ENCODE measurements around the gene GADD45B.

The GADD45B gene

GRCh38 chr19:2476451-2477140 lies 669 bp downstream of the GADD45B start:
- DNase-seq (ENCODE audit: low spot score) = peak; percentile 62

DNA sequence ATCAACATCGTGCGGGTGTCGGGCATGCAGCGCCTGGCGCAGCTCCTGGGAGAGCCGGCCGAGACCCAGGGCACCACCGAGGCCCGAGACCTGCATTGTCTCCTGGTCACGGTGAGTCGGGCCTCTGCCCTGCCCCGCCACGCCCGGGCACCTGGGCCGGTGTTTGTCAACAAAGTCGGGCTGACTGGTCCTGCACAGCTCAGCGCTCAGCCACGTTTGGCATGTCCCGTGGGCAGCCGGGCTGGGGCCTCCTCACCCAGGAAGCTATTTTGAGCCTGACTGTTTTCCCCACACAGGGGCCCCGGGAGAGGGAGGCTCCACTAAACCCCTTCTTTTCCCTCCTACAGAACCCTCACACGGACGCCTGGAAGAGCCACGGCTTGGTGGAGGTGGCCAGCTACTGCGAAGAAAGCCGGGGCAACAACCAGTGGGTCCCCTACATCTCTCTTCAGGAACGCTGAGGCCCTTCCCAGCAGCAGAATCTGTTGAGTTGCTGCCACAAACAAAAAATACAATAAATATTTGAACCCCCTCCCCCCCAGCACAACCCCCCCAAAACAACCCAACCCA lies 1.3 kb downstream of the GADD45B start:
- TF ChIP-seq, protein P1, sequence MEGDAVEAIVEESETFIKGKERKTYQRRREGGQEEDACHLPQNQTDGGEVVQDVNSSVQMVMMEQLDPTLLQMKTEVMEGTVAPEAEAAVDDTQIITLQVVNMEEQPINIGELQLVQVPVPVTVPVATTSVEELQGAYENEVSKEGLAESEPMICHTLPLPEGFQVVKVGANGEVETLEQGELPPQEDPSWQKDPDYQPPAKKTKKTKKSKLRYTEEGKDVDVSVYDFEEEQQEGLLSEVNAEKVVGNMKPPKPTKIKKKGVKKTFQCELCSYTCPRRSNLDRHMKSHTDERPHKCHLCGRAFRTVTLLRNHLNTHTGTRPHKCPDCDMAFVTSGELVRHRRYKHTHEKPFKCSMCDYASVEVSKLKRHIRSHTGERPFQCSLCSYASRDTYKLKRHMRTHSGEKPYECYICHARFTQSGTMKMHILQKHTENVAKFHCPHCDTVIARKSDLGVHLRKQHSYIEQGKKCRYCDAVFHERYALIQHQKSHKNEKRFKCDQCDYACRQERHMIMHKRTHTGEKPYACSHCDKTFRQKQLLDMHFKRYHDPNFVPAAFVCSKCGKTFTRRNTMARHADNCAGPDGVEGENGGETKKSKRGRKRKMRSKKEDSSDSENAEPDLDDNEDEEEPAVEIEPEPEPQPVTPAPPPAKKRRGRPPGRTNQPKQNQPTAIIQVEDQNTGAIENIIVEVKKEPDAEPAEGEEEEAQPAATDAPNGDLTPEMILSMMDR (IDR thresholded peaks at IDR 0.05; ENCODE audit: extremely low read depth, missing control alignments) = no peak
- DNase-seq (ENCODE audit: low spot score) = no peak

More at GRCh38 chr19:2476451-2477140, 669 bp downstream of the GADD45B start:
- TF ChIP-seq, protein P1 (IDR thresholded peaks at IDR 0.05; ENCODE audit: extremely low read depth, missing control alignments) = no peak

GRCh38 chr19:2477732-2478191 lies 1.8 kb downstream of the GADD45B start:
- DNase-seq (ENCODE audit: low spot score) = peak; percentile 69
- TF ChIP-seq, protein P1 (IDR thresholded peaks at IDR 0.05; ENCODE audit: extremely low read depth, missing control alignments) = peak; percentile 3

DNA sequence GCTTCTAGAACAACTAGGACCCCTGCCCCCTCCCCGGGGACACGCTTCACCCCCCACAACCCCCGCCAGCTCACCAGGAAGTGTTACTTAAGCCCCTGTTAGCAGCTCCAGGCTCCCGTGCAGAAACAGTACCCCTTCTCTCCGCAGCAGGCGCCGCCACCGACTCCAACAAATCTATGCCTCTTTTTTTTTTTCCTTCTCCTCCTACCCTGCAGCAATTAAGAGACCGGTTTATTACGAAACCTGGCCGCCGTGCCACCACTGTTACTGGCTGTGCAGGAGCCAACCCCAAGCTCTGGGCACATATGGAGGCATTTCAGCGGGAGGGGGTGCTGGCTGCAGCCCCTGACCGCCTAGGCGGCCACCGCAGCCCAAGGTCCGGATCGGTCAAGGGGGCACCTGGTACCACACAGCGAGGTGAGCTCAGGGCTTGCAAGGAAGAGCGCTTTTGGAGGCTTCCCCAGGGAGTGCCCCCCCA lies 2.4 kb downstream of the GADD45B start:
- DNase-seq (ENCODE audit: low spot score) = no peak
- TF ChIP-seq, protein P1 (IDR thresholded peaks at IDR 0.05; ENCODE audit: extremely low read depth, missing control alignments) = no peak

DNA sequence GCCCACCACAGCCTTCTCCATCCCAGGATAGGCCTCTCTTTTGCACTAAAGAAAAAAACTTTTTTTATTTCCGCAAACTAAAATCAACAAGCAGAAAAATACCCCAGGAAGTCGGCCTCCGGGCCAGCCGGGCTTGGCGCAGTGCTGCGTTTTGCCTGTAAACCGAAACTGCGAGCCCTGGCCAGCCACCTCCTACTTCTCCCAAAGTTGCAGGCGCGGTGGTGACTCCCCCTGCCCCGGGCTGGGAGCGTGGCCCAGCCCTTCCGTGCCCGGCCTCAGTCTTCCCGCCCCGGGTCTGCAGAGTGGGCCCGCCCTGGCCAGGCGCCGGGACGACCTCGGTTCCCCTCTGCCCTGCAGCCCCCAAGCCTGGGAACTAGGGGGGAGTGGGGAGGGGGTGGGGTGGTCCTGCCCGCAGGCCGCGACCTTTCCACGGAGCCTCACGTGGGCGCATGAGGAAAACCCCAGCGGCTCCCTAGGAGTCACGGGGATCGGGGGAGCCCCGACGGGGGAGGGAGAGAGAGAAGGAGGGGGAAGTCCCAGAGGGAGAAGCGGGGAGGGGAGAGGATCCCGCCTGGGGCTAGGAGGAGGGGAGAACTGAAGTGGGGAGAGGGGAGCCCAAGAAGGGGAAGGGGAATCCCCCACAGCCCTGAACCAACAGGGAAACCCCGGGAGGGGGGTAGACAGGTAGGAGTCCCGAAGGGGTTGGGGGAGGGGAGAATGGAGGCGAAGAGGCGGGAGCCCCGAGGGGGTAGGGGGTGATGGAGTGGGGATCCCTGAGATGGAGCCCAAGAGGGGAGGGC lies 3.0 kb downstream of the GADD45B start:
- peak; percentile 66 for DNase-seq (ENCODE audit: low spot score)
- TF ChIP-seq, protein P1 (IDR thresholded peaks at IDR 0.05; ENCODE audit: extremely low read depth, missing control alignments) = no peak

- TF ChIP-seq, protein P1 (IDR thresholded peaks at IDR 0.05; ENCODE audit: extremely low read depth, missing control alignments) = peak; percentile 42
- DNase-seq (ENCODE audit: low spot score) = no peak
These were observed 3.7 kb downstream of the GADD45B start for GRCh38 chr19:2479556-2480194.

Data from GM20000 (cell line).